ENCODE data around the gene AKNA. TPM values are rescaled to one million over a fixed set of nuclear protein-coding genes. Genes with fewer than 3 reads are reported as not detected.

The AKNA gene
- total and polyA plus RNA-seq, 2 donors from 2014 or later: 6.1 to 52.1 TPM

- Histone ChIP-seq H3K9me3 (ENCODE audit: control insufficient read depth in 2 of 3, insufficient read depth in 1 of 3, low read length in 3 of 3) (no peaks in the 10 kb centered on the region), H3K4me3 (ENCODE audit: low read length in 3 of 3) (no peak overlapping the region), H3K4me1 (ENCODE audit: control insufficient read depth in 2 of 3, insufficient read depth in 2 of 3, low read depth in 1 of 3, low read length in 3 of 3) (peaks cover 0 to 6% (median 0%) of the 10 kb centered on the region in 3 donors), H3K36me3 (ENCODE audit: control insufficient read depth in 2 of 3, insufficient read depth in 3 of 3, low read length in 3 of 3) (peaks cover 0 to 5% (median 0%) of the 10 kb centered on the region in 3 donors), H3K9ac (ENCODE audit: low read length in 3 of 3) (no peak overlapping the region), H3K27me3 (ENCODE audit: control insufficient read depth, insufficient read depth, low read length) (no peaks in the 10 kb centered on the region), H3K27ac (ENCODE audit: low read depth in 2 of 2, low read length in 2 of 2) (no peak overlapping the region)
- DNase-seq (peak in 2 of 5 donors; percentile 18 to 32), FAIRE-seq (no peak)
- intact Hi-C loops (cut with DNase I): no loop called here
- TF ChIP-seq CTCF (IDR thresholded peaks at IDR 0.05; ENCODE audit: borderline replicate concordance, extremely low read depth, insufficient read depth): no peak
Measured at GRCh38 chr9:114308361-114308950, 79.3 kb downstream of the AKNA start.

- H3K4me3 ChIP-seq (ENCODE audit: low read length in 3 of 3): no peak overlapping the region
- intact Hi-C loops (cut with DNase I): no loop called here
- no peak for TF ChIP-seq CTCF (IDR thresholded peaks at IDR 0.05; ENCODE audit: borderline replicate concordance, extremely low read depth, insufficient read depth)
- H3K36me3 ChIP-seq (ENCODE audit: control insufficient read depth in 2 of 3, insufficient read depth in 3 of 3, low read length in 3 of 3): peaks cover 0 to 5% (median 0%) of the 10 kb centered on the region in 3 donors
- DNase-seq: no peak
- no peaks in the 10 kb centered on the region for H3K27me3 ChIP-seq (ENCODE audit: control insufficient read depth, insufficient read depth, low read length)
- H3K4me1 ChIP-seq (ENCODE audit: control insufficient read depth in 2 of 3, insufficient read depth in 2 of 3, low read depth in 1 of 3, low read length in 3 of 3): peaks cover 0 to 6% (median 0%) of the 10 kb centered on the region in 3 donors
- H3K9ac ChIP-seq (ENCODE audit: low read length in 3 of 3): no peak overlapping the region
- no peak for FAIRE-seq
- no peaks in the 10 kb centered on the region for H3K9me3 ChIP-seq (ENCODE audit: control insufficient read depth in 2 of 3, insufficient read depth in 1 of 3, low read length in 3 of 3)
- H3K27ac ChIP-seq (ENCODE audit: low read depth in 2 of 2, low read length in 2 of 2): no peak overlapping the region
Measured at GRCh38 chr9:114307899-114308267, 79.9 kb downstream of the AKNA start.

GRCh38 chr9:114304416-114305188 is 83.2 kb downstream of the AKNA start:
- Histone ChIP-seq H3K9ac (ENCODE audit: low read length in 3 of 3) (no peak overlapping the region), H3K4me1 (ENCODE audit: control insufficient read depth in 2 of 3, insufficient read depth in 2 of 3, low read depth in 1 of 3, low read length in 3 of 3) (peaks cover 0 to 6% (median 0%) of the 10 kb centered on the region in 3 donors), H3K4me3 (ENCODE audit: low read length in 3 of 3) (no peak overlapping the region), H3K36me3 (ENCODE audit: control insufficient read depth in 2 of 3, insufficient read depth in 3 of 3, low read length in 3 of 3) (peaks cover 0 to 9% (median 7%) of the 10 kb centered on the region in 3 donors), H3K9me3 (ENCODE audit: control insufficient read depth in 2 of 3, insufficient read depth in 1 of 3, low read length in 3 of 3) (no peaks in the 10 kb centered on the region), H3K27me3 (ENCODE audit: control insufficient read depth, insufficient read depth, low read length) (no peaks in the 10 kb centered on the region), H3K27ac (ENCODE audit: low read depth in 2 of 2, low read length in 2 of 2) (no peak overlapping the region)
- intact Hi-C loops (cut with DNase I): no loop called here
- peak in 2 of 5 donors; percentile 27 to 31 for DNase-seq
- FAIRE-seq: no peak
- no peak for TF ChIP-seq CTCF (IDR thresholded peaks at IDR 0.05; ENCODE audit: borderline replicate concordance, extremely low read depth, insufficient read depth)

Data from kidney (tissue), 14 donors.